H1 (cell line): ENCODE results near the gene MRRF.
A peak's percentile ranks its signal among the peaks of the same experiment; 100 is the strongest.

Experiments used
- CTCF ChIP-seq, 3 experiments: IDR thresholded peaks; 1 replicate in 2 of 3; 2 replicates in 1 of 3; pipeline versions ENCODE4 v1.5.1 to v1.6.1; 2011; ENCODE audit warnings: low read length in 3 of 3, mild to moderate bottlenecking in 3 of 3, inconsistent platforms in 2 of 3, low read depth in 1 of 3, moderate library complexity in 1 of 3; ENCODE audit not compliant: insufficient read depth in 1 of 3; ENCODE audit errors: control extremely low read depth in 1 of 3
- EP300 ChIP-seq, 2 experiments: IDR thresholded peaks; 1 replicate in 1 of 2; 2 replicates in 1 of 2; pipeline ENCODE4 v1.6.1; 2011 to 2012; ENCODE audit warnings: low read depth in 2 of 2, low read length in 2 of 2, mild to moderate bottlenecking in 2 of 2, borderline replicate concordance in 1 of 2, inconsistent platforms in 1 of 2, moderate library complexity in 1 of 2
- EZH2 ChIP-seq: fragments of 200-600 bp; sonication (generic); IDR thresholded peaks from 2 replicates; pipeline ENCODE4 v1.7.1; 2012; ENCODE audit warnings: low read depth, mild to moderate bottlenecking, moderate library complexity, low read length, inconsistent platforms; ENCODE audit not compliant: severe bottlenecking
- GABPA ChIP-seq: IDR thresholded peaks from 2 replicates; pipeline ENCODE4 v1.6.1; 2011; ENCODE audit warnings: mild to moderate bottlenecking, low read length, moderate library complexity, borderline replicate concordance; ENCODE audit not compliant: insufficient read depth
- HDAC6 ChIP-seq: IDR thresholded peaks from one replicate; pipeline ENCODE4 v1.7.1; 2012; ENCODE audit warnings: low read depth, mild to moderate bottlenecking, inconsistent platforms, low read length, moderate library complexity
- JUN ChIP-seq: IDR thresholded peaks from 2 replicates; pipeline ENCODE4 v1.6.1; 2011; ENCODE audit warnings: low read depth, mild to moderate bottlenecking, improper control_type of control experiment, low read length
- POLR2A ChIP-seq, 2 experiments: IDR thresholded peaks; 1 replicate in 1 of 2; 2 replicates in 1 of 2; pipeline ENCODE4 v1.6.1; 2011; ENCODE audit warnings: low read depth in 2 of 2, low read length in 2 of 2, mild to moderate bottlenecking in 2 of 2; ENCODE audit errors: control extremely low read depth in 1 of 2
- RNF2 ChIP-seq: fragments of 200-900, 300-1000 bp; sonication (generic); IDR thresholded peaks from 2 replicates; pipeline ENCODE4 v1.7.1; 2016; ENCODE audit warnings: borderline replicate concordance, low read depth, mild to moderate bottlenecking, antibody characterized with exemption, low read length; ENCODE audit not compliant: poor library complexity, severe bottlenecking; ENCODE audit errors: missing control alignments
- SIX5 ChIP-seq: IDR thresholded peaks from 2 replicates; pipeline ENCODE4 v1.6.1; 2011; ENCODE audit warnings: mild to moderate bottlenecking, low read depth, low read length
- SUZ12 ChIP-seq: fragments of 200-600 bp; sonication (generic); IDR thresholded peaks from 2 replicates; pipeline ENCODE4 v1.6.1; 2012; ENCODE audit warnings: mild to moderate bottlenecking, inconsistent platforms, low read length, moderate library complexity, mixed read lengths
- TAF1 ChIP-seq: IDR thresholded peaks from 2 replicates; pipeline ENCODE4 v1.6.1; 2011; ENCODE audit warnings: mild to moderate bottlenecking, low read depth, low read length
- YY1 ChIP-seq: IDR thresholded peaks from 2 replicates; pipeline ENCODE4 v1.6.1; 2011; ENCODE audit warnings: low read depth, mild to moderate bottlenecking, low read length

GRCh38 chr9:122346478-122347347 is 82.0 kb downstream of the MRRF start:
- TF ChIP-seq YY1: no peak
- peak; percentile 64 for TF ChIP-seq EZH2
- TF ChIP-seq CTCF (IDR thresholded peaks at IDR 0.05; ENCODE audit: control extremely low read depth in 1 of 3, insufficient read depth in 1 of 3, low read depth in 1 of 3, low read length in 3 of 3): 0 out of 4 replicates have a peak, but pooled peaks of 1 of the 3 experiments have one; percentile 7
- TF ChIP-seq RNF2: no peak
- no peak for TF ChIP-seq TAF1
- no peak for TF ChIP-seq HDAC6
- TF ChIP-seq POLR2A (IDR thresholded peaks at IDR 0.05; ENCODE audit: control extremely low read depth in 1 of 2, low read depth in 2 of 2, low read length in 2 of 2): peak in 1 of 2 experiments; percentile 36; a peak in 1 of 3 replicates
- no peak for TF ChIP-seq EP300 (IDR thresholded peaks at IDR 0.05; ENCODE audit: borderline replicate concordance in 1 of 2, low read depth in 2 of 2, low read length in 2 of 2)
- peak; percentile 55 for TF ChIP-seq SUZ12
- no peak for TF ChIP-seq JUN
- no peak for TF ChIP-seq SIX5
- no peak for TF ChIP-seq GABPA
